ENCODE results near the gene CCSER1.

DNA sequence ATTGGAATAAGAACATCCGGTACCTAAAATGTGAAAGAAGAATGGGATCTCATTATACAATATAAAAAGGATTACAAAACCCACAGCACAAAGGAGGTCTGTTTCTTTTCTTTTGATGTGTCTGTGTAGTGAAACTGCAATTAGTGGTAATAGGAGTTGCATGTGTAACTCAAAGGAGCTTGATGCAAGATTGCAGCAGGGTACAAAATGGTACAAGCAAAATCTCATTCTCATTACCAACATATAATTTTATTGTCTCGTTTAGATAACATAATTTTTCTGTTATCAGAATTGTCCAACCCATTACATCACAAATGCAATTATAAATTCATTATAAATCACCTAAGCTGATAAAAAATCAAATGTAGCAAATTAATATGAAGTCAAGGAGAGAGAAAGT lies 47.1 kb upstream of the CCSER1 start:
- TF ChIP-seq CTCF (IDR thresholded peaks at IDR 0.05; ENCODE audit: poor library complexity, severe bottlenecking) (no peak), POLR2AphosphoS5 (IDR thresholded peaks at IDR 0.05) (no peak), EZH2 (IDR thresholded peaks at IDR 0.05; ENCODE audit: borderline replicate concordance, insufficient read depth, low read length, poor library complexity, severe bottlenecking) (no peak), EP300 (conservative IDR thresholded peaks at IDR 0.05; ENCODE audit: poor library complexity, severe bottlenecking) (no peak), RAD21 (conservative IDR thresholded peaks at IDR 0.05) (no peak)

All from neural cell (in vitro differentiated cells).